Posterior cingulate gyrus (tissue), 11 donors: ENCODE results near the gene SYT1.

Source experiments
- DNase-seq, 10 donors: peaks; one replicate each; pipeline versions ENCODE4 v3.0.0 to v3.0.0-alpha.2; 2020 to 2021; ENCODE audit warnings: mixed read lengths in 3 of 10
- intact Hi-C: fragments of 100-400 bp; cut with DNase I; formaldehyde crosslinking; loops from one replicate; pipeline ENCODE4 v1.15.1; 2023

SYT1 gene

GRCh38 chr12:78887444-78887843 lies 22.9 kb downstream of the SYT1 start:
- intact Hi-C loops, result no loop called here
- no peak for DNase-seq

GRCh38 chr12:78888568-78888967 lies 24.0 kb downstream of the SYT1 start:
- intact Hi-C loops, result no loop called here
- DNase-seq, result no peak

- intact Hi-C loops, result no loop called here
- DNase-seq, result no peak
Measured at GRCh38 chr12:78891646-78892353, 27.2 kb downstream of the SYT1 start.

DNA sequence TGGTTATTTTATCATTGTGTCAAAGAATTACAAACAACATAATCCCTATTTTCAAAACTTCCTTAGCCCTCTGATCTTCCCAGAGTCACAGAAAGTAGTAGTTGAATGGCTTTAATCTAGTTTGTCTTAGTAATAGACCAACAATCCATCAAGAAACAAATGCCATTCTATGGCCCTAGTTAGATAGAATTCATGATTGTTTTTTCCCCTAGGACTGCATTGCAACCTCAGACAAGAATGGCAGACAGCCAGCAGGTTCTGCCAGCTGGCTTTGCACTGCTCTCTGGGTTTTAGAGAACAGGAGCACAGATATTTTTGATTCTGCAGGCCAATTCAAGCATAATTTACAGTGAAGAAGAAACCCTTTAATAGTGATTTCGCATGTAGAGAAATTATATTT lies 33.8 kb downstream of the SYT1 start:
- DNase-seq, result peak in 9 of 10 donors; percentile 20 to 89 (median 60)
- intact Hi-C loops, result no loop called here

GRCh38 chr12:78914859-78915331 lies 50.3 kb downstream of the SYT1 start:
- intact Hi-C loops, result no loop called here
- DNase-seq, result no peak

DNA sequence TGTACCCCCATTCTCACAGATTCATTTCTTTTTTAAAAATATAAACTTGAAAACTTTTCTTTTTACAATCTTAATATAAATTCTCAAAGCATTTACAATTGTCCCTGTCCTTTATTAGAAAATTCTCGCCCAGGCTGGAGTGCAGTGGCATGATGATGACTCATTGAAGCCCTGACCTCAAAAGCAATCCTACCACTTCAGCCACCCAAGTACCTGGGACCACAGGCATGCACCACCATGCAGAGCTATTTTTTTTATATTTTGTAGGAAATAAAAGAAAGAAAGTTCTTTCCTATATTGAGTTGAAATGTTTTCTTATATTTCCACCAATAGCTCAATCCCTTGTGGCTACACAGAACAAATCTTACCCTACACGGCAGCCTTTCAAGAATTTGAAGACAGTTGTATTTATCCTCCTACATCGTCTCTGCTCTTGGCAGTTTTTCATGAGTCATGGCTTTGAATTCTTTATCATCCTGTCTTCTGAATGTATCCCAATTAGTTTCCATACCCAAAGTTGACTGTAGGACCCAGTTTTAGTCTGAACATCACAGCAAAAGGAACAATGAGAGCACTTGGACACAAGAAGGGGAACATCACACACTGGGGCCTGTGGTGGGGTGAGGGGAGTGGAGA lies 52.4 kb downstream of the SYT1 start:
- no peak for DNase-seq
- intact Hi-C loops, result no loop called here

- DNase-seq, result no peak
- intact Hi-C loops, result no loop called here
Measured at GRCh38 chr12:78917513-78917912, 52.9 kb downstream of the SYT1 start.

DNA sequence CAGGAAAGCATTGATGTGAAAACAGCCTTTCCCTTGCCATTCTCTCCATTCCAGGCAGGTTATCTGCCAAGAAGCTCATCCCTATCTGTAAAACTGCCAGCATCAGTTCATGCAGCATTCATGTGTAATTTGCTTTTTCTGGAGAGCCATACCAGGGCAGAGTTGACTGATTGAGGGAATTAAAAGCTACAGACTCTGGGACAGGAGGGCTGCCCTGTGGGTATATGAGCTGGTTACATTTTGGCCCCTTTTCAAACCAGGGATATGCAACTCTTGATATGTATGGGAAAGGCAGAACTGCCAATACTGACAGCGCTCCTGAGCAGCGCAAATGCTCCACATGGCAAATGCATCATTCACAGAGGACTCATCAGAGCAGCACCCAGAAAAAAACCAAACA lies 53.7 kb downstream of the SYT1 start:
- intact Hi-C loops, result no loop called here
- no peak for DNase-seq

GRCh38 chr12:78928200-78929074 lies 63.9 kb downstream of the SYT1 start:
- intact Hi-C loops, result no loop called here

DNA sequence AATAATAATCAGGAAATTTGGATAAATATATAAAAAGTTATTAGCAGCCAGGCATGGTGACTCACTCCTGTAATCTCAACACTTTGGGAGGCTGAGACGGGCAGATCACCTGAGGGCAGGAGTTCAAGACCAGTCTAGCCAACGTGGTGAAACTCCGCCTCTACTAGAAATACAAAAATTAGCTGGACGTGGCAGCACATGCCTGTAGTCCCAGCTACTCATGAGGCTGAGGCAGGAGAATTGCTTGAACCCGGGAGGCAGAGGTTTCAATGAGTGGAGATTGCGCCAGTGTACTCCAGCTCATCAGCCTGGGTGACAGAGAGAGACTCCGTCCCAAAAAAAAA lies 64.5 kb downstream of the SYT1 start:
- intact Hi-C loops, result no loop called here
- no peak for DNase-seq

More at GRCh38 chr12:78928200-78929074, 63.9 kb downstream of the SYT1 start:
- no peak for DNase-seq

GRCh38 chr12:78931466-78931990 lies 67.0 kb downstream of the SYT1 start:
- intact Hi-C loops, result no loop called here
- no peak for DNase-seq

DNA sequence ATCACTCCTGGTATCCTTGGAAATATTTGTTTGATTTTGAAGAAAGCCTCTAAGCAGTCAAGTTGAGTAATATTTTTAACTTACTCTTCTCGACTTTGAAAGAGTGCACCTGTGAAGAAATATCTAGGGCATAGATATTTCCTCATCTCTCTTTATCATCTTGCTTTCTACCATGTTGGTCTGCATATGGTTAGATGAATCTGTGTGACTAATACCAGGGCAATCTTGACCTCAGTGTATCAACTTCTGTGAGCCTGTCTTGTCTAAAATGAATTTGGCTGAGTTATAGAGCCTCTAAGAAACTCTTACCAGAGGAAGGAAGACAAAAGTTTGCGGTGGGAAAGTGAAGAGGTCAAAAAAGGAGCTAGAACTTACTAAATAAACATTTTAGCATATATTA lies 68.4 kb downstream of the SYT1 start:
- intact Hi-C loops, result no loop called here
- no peak for DNase-seq

DNA sequence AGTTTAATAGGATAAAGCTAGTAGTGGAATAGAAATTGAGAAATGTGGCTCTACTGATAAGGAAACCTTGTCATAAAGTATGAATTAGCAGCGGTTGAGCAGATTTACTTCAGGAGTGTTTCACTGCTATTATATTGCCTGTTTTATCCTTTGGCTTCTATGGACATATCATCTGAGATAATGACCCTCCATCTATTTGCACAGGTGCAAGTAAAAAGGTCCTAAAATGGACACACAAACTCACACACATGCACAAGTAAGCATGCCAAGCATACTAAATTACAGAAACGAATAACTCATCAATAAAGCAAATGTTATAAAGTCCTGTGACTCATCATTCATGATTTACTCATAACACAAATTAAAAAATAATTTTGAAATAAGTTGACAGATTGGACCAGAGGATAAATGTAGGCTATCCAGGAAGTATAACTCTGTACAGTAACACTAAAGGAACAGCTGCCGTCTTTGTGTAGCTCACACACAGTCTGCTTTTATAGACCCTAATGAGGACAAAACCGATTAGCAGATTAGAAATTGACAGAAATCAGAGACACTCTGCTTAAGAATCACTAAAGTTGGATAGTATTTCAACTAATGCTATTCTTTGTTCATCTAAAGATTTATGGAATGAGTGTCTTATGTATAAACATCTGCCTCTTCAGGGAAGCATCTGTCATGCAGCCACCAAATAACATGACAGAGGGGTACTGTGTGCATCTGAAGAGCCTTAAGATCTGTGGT lies 73.9 kb downstream of the SYT1 start:
- intact Hi-C loops, result no loop called here
- DNase-seq, result no peak

GRCh38 chr12:78949532-78949931 lies 85.0 kb downstream of the SYT1 start:
- no peak for DNase-seq
- intact Hi-C loops, result no loop called here

GRCh38 chr12:78951803-78952551 lies 87.4 kb downstream of the SYT1 start:
- no peak for DNase-seq
- intact Hi-C loops, result no loop called here

DNA sequence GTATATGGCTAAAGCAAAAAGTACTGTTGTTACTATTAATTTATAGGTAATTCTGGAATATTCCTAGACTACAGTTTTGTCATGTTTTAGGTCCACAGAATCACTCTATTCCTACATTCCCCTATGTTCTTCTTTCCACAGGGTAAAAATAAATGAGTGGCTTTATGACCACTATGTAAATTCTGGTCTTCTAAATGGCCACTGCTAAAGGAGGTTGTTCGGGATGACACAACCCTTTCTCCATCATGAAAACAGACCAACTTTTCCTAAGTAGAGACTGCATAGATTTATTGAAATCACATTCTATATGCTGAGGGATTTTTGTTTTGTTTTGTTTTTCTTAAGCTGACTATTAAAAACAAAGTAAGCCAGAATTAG lies 88.0 kb downstream of the SYT1 start:
- intact Hi-C loops, result no loop called here
- no peak for DNase-seq

DNA sequence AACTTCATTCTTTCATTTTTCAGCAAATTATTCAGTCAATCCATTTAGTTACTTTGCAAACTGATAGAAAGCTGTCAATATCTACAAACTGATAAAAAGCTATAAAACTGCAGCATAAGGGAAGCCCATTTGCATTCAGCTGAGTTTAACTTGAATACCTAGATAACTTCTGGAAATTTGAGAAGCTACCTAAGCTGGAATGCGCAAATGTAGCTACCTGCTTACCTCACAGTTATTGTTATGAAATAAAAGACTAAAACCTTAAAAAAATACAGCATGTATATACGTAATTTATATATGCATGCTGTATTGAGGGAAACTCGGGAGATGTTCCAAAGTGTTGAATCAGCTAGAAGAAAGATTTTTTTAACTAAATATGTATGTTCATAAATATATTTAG lies 94.4 kb downstream of the SYT1 start:
- intact Hi-C loops, result no loop called here
- DNase-seq, result no peak

- intact Hi-C loops, result no loop called here
- DNase-seq, result no peak
Measured at GRCh38 chr12:78959556-78959955, 95.0 kb downstream of the SYT1 start.

DNA sequence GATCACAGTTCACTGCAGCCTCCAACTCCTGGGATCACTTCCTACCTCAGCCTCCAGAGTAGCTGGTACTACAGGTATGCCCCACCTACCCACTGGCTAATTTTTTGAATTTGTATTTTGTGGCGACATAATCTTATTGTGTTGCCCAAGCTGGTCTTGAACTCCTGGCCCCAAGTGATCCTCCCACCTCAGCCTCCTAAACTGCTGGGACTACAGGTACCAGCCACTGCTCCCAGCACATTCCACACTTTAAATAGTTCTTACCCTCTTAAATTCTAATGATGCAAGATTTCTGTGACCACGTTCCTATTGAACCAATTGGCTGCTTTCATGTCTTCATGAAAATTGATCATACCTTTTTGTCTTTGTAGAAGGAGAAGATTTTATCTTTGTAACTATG lies 96.6 kb downstream of the SYT1 start:
- peak in 1 of 10 donors; percentile 16 for DNase-seq
- intact Hi-C loops, result no loop called here
